ENCODE data around the gene GOLT1B. TPM values are rescaled to one million over a fixed set of nuclear protein-coding genes. Genes with fewer than 3 reads are reported as not detected.

GOLT1B gene
- total RNA-seq, 1 donor from 2014 or later, result 32.1 TPM

GRCh38 chr12:21523148-21523547, 21.6 kb downstream of the GOLT1B start:
- no peak for DNase-seq (ENCODE audit: low spot score)

GRCh38 chr12:21526053-21526452, 24.5 kb downstream of the GOLT1B start, which contains the start of gene SPX:
TSS of gene SPX (plus strand) at chr12:21526296. CDS start at chr12:21526473, 177 bp downstream.
- DNase-seq (ENCODE audit: low spot score), result no peak

- DNase-seq (ENCODE audit: low spot score), result no peak
These were observed 25.2 kb downstream of the GOLT1B start for GRCh38 chr12:21526721-21527345.

- peak; percentile 39 for DNase-seq (ENCODE audit: low spot score)
These were observed 26.0 kb downstream of the GOLT1B start for GRCh38 chr12:21527451-21528180.

- no peak for DNase-seq (ENCODE audit: low spot score)
These were observed 27.4 kb downstream of the GOLT1B start for GRCh38 chr12:21528953-21529352.

- DNase-seq (ENCODE audit: low spot score), result no peak
These were observed 27.9 kb downstream of the GOLT1B start for GRCh38 chr12:21529456-21529855.

GRCh38 chr12:21538061-21538653, 36.6 kb downstream of the GOLT1B start:
- no peak for DNase-seq (ENCODE audit: low spot score)

- DNase-seq (ENCODE audit: low spot score), result no peak
These were observed 38.2 kb downstream of the GOLT1B start for GRCh38 chr12:21539797-21540196.

- no peak for DNase-seq (ENCODE audit: low spot score)
These were observed 40.2 kb downstream of the GOLT1B start for GRCh38 chr12:21541773-21542172.

- DNase-seq (ENCODE audit: low spot score), result no peak
These were observed 40.8 kb downstream of the GOLT1B start for GRCh38 chr12:21542403-21542802.

- DNase-seq (ENCODE audit: low spot score), result no peak
These were observed 41.6 kb downstream of the GOLT1B start for GRCh38 chr12:21543151-21543550.

GRCh38 chr12:21545557-21545956, 44.0 kb downstream of the GOLT1B start:
- no peak for DNase-seq (ENCODE audit: low spot score)

- no peak for DNase-seq (ENCODE audit: low spot score)
These were observed 45.1 kb downstream of the GOLT1B start for GRCh38 chr12:21546716-21547115.

GRCh38 chr12:21547437-21547836, 45.8 kb downstream of the GOLT1B start:
- DNase-seq (ENCODE audit: low spot score), result no peak

- no peak for DNase-seq (ENCODE audit: low spot score)
These were observed 50.4 kb downstream of the GOLT1B start for GRCh38 chr12:21551841-21552465.

- DNase-seq (ENCODE audit: low spot score), result no peak
These were observed 51.2 kb downstream of the GOLT1B start for GRCh38 chr12:21552635-21553328.

GRCh38 chr12:21553329-21553675, 51.7 kb downstream of the GOLT1B start:
- DNase-seq (ENCODE audit: low spot score), result no peak

GRCh38 chr12:21558100-21558679, 56.6 kb downstream of the GOLT1B start:
- DNase-seq (ENCODE audit: low spot score), result no peak

GRCh38 chr12:21559855-21560569, 58.4 kb downstream of the GOLT1B start:
- no peak for DNase-seq (ENCODE audit: low spot score)

- DNase-seq (ENCODE audit: low spot score), result no peak
These were observed 59.6 kb downstream of the GOLT1B start for GRCh38 chr12:21561158-21561557.

- no peak for DNase-seq (ENCODE audit: low spot score)
These were observed 61.3 kb downstream of the GOLT1B start for GRCh38 chr12:21562859-21563258.
